IPS DF 4.7 (cell line): ENCODE measurements around the gene GMPR.

Experiments used
- DNase-seq: peaks from one replicate; pipeline ENCODE4 v3.0.0-alpha.2; 2013; ENCODE audit warnings: low spot score; ENCODE audit errors: extremely low read depth

Gene GMPR

GRCh38 chr6:16270178-16270794, 31.9 kb downstream of the GMPR start:
- no peak for DNase-seq

DNA sequence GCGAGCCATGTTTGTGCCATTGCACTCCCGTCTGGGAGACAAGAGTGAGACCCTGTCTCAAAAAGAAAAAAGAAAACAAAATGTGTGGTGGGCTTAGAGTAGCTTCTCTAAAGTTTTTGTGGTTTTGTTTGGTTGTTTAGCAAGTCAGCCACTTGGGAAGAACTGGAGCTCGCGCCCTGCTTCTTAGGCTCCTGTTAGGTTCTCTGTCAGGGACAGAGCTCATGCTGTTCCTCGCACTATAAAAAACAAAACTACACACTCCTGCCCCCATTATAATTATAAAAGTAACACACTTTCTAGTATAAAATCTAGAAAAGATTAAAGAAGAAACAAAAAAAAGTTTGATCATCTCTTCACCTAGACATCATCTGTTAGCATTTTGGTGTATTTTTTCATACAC, 33.0 kb downstream of the GMPR start:
- no peak for DNase-seq

- no peak for DNase-seq
Measured at GRCh38 chr6:16272201-16272600, 33.8 kb downstream of the GMPR start.

- no peak for DNase-seq
Measured at GRCh38 chr6:16273256-16273655, 34.9 kb downstream of the GMPR start.

DNA sequence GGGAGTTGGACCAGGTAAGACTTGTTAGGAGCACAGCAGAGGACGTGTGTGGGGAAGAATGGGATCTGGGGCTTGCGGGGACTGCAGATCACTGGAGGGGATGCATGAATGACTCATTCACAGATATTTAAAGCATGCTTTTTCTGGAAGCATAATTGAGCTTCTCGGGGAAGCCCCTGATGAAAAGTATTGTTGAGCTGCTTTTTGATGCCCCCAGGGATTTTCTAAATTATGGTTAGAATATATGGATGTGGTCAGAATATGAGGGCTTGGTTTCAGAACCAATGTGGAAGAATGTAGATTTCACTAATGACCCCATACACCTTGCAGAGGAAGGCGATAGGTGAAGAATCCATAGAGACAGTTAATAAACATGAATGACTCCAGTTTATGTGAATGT, 36.1 kb downstream of the GMPR start:
- DNase-seq = no peak

DNA sequence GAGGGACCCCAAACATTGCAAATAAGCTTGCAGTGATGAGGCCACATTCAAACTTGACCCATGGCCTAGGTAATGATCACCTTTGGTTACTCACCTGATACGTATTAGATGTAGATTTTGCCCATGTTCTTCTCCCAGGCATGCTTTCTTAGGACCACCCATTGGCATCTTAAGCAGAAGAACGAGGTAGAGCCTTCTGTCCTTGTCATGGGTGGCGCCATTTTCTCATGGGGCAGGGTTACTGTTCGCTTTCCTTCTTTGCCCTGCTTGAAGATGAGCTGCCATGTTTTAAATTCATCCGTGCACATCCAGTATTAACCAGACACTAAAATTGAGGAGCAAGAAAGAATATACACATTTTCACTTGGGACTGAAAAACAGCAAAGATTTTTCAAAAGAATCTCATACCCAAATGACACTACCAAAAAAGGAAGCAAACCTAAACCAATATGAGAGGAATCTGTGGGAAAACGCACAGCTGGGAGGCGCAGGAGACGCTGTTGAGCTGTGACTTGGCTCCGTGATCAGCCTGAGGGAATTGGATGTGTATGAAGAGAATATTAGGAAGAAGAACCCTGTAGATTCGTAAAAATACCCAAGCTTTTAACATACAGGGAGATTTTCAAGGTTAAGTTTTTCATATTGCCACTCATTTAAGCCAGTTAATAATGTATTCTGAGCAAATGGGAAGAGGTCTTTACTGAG, 36.6 kb downstream of the GMPR start:
- no peak for DNase-seq

DNA sequence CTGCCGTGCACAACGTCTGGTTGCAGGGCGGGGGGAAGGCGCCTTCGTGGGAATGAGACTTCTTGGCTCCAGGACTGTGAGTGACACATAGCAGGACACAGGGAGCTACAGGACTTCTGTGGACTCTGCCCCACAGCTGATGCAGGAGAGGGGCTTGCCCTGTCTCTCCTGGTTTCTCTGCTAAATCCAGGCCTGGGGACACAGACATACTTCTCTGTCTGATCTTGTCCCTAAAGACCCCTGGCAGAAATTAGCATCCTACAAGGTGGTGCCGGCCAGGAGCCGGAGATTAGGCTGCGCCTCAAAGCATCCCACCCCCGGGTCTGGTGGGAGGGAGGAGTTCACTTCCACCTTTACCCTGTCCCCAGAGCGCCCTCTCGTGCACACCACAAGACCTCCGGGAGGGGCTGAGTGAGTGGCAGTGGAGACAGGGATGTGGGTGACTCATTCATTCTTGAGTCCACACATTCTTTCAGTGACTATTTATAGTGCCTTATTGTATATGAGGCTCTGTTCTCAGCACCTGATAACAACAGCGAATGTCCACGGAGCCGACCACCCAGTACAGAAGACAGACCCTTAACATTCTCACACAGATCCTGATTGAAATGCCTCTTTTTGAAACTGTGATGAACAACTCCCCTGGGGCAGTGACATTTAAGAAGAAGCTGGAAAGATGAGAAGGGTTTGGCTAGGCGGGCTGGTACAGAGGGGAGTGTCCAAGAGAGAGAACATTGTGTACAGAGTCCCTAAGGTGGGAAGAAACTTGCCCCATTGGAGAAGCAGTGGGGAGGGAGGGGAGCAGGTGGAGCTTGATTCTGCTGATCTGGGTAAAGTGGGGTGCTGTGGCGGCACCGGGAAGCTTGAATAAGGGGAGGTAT, 39.0 kb downstream of the GMPR start:
- no peak for DNase-seq

DNA sequence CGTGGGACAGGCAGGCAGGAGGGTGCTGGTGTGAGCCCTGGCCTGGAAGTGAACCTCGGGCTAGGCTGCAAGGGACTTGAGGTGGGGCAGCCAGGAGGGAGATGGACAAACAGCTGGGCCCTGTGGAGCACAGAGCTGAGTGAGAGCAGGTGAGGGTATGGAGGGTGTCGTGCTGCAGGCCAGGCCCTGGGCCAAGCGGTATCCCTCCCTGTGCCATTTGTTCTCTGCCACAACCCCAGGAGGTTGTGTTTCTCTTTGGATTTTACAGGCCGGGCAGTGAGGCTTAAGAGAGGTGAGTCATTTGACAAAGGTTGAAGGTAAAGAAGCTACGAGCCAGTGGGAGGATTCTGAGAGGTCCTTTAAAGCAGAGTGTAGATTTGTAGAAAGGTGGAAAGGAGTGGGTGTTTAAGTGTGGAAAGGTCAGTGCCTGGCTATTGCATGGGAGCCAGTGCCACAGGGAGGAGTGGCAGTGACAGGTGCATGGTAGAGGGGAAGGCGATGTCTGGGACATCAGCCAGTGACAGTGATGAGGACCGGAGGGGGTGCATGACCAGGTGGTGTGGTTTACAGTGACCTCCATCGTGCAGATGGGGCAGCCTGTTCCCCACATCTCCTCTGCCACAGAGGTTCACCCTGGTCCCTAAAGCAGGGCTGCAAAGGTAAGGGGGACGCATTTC, 39.8 kb downstream of the GMPR start:
- no peak for DNase-seq

DNA sequence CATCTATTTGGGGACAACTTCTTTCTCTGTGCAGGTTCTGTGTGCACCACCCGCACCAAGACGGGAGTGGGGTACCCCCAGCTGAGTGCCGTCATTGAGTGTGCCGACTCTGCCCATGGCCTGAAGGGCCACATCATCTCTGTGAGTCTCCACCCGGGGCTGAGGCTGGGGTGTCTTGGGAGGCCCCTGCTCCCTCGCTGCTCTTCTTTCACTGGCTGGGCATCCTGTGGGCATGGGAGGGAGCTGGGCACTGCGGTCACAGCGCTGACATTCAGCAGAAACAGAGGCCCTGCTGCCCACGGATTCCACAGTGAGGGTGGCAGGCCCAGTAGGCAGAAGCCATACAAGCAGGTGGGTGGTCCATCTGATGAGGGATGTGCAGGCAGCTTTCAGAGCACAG, 40.4 kb downstream of the GMPR start:
- DNase-seq = no peak

GRCh38 chr6:16279243-16279642, 40.9 kb downstream of the GMPR start:
- DNase-seq = no peak

DNA sequence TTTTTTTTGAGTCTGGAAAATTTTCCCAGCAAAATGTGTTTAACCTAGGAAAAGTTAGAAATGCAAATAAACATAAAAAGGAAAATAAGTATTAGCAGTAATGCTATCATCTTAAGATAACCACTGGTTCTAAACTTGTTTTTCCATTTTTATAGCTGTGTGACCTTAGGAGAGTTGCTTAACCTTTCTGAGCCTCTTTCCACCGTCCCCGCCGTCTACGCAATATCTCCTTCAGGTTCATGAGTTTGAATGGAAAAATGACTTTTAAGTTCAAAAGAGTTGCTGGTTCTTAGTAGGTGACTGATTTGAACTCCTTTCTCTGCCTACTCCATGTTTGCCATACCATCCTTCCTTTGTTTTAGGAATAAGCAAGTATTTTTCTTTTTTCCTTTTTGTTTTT, 44.0 kb downstream of the GMPR start:
- DNase-seq = no peak

DNA sequence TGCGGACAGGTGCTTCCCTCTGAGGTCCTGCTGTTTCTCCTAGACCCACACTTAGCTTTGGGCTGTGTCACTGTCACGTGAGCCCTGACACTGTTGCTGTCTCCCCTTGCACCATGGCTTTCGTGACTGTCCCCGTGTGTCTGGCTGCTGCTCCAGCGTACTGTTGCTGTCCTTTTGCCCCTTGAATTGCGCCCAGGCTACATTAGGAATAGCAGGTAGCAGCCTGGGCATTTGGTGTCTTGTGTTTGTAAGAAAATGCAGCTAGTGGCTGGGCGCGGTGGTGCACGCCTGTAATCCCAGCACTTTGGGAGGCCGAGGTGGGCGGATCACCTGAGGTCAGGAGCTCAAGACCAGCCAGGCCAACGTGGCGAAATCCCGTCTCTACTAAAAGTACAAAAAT, 46.1 kb downstream of the GMPR start:
- DNase-seq = no peak

GRCh38 chr6:16285467-16286150, 47.2 kb downstream of the GMPR start:
- DNase-seq = no peak

GRCh38 chr6:16286151-16286522, 47.8 kb downstream of the GMPR start:
- no peak for DNase-seq

GRCh38 chr6:16288163-16288562, 49.8 kb downstream of the GMPR start:
- no peak for DNase-seq

GRCh38 chr6:16291739-16292138, 53.4 kb downstream of the GMPR start:
- DNase-seq = no peak

DNA sequence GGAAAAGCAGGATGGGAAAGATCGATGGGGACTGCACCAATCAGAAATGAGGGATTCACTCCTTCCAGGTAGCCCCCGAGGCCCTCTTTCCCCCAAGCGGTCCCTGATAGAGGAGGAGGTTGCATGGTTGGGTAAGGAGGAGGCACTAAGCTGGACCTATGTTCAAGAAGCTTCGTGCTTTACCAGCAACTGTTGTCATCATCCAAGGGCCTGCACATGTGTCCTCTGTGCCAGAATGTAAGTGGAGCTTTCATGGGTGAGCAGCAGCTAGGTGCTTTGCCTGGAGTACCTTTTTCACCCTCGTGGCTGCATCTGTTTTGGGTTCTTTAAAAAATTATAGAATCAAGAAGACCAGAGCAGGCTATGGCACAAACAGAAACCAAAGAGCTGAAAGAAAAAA, 54.0 kb downstream of the GMPR start:
- no peak for DNase-seq

GRCh38 chr6:16292942-16293341, 54.6 kb downstream of the GMPR start:
- DNase-seq = no peak

- DNase-seq = no peak
Measured at GRCh38 chr6:16294371-16294770, 56.0 kb downstream of the GMPR start.

DNA sequence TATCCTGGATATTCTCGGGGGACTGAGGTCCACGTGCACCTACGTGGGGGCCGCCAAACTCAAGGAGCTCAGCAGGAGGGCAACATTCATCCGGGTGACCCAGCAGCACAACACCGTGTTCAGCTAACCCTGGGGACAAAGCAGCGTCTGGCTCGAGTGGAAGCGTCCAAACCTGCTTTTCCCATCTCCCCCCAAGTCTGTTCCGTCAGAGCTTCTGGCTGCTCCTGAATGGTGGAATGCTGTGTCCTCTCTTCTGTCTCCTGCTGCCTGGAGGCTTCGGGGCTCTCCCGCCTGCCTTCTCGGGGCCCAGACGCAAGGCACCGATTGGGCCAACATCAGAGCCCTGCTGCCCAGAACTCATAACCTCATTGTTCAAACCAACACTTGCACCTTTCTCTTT, 56.7 kb downstream of the GMPR start:
- no peak for DNase-seq

GRCh38 chr6:16295471-16295870, 57.1 kb downstream of the GMPR start:
- DNase-seq = no peak
